Loucy (cell line): ENCODE data around the gene ZSWIM4.

ENCODE experiments used
- H2AFZ ChIP-seq: fragments of 200-600 bp; sonication (generic); 2 replicates; pipeline ENCODE4 v1.6.0; 2016; ENCODE audit warnings: antibody characterized with exemption, mild to moderate bottlenecking, low read length, moderate library complexity
- H3F3A ChIP-seq: fragments of 200-600 bp; 2 replicates; pipeline ENCODE4 v1.6.0; 2016; ENCODE audit warnings: antibody characterized with exemption, low read depth, mild to moderate bottlenecking
- H3K27me3 ChIP-seq: fragments of 200-600 bp; sonication (generic); 2 replicates; pipeline ENCODE4 v1.6.1; 2014; ENCODE audit warnings: low read length, mild to moderate bottlenecking; ENCODE audit not compliant: insufficient read depth, poor library complexity, severe bottlenecking
- H3K36me3 ChIP-seq: fragments of 200-600 bp; sonication (generic); 2 replicates; pipeline ENCODE4 v1.6.1; 2016; ENCODE audit warnings: low read length; ENCODE audit not compliant: insufficient read depth
- H3K4me1 ChIP-seq: fragments of 200-600 bp; sonication (generic); 2 replicates; pipeline ENCODE4 v1.5.1; 2014; ENCODE audit warnings: low read length, mild to moderate bottlenecking; ENCODE audit not compliant: insufficient read depth, poor library complexity, severe bottlenecking
- H3K4me2 ChIP-seq: fragments of 200-600 bp; sonication (generic); 2 replicates; pipeline ENCODE4 v1.6.0; 2014; ENCODE audit warnings: antibody characterized with exemption, low read length, low read depth, mild to moderate bottlenecking; ENCODE audit not compliant: poor library complexity, severe bottlenecking
- H3K4me3 ChIP-seq: fragments of 200-600 bp; sonication (generic); 2 replicates; pipeline ENCODE4 v1.5.1; 2014; ENCODE audit warnings: low read length, mild to moderate bottlenecking, mixed read lengths; ENCODE audit not compliant: poor library complexity, severe bottlenecking
- H3K79me2 ChIP-seq: fragments of 200-600 bp; sonication (generic); 2 replicates; pipeline ENCODE4 v1.6.1; 2014; ENCODE audit warnings: low read length; ENCODE audit not compliant: insufficient read depth
- H3K9ac ChIP-seq: fragments of 200-600 bp; sonication (generic); 2 replicates; pipeline ENCODE4 v1.6.0; 2014; ENCODE audit warnings: mild to moderate bottlenecking, low read depth, low read length, moderate library complexity; ENCODE audit not compliant: poor library complexity, severe bottlenecking
- H3K9me2 ChIP-seq: fragments of 200-600 bp; sonication (generic); replicated peaks from 2 replicates; pipeline ENCODE4 v1.6.1; 2016; ENCODE audit warnings: low read depth, low read length, mixed read lengths
- H3K9me3 ChIP-seq: fragments of 200-600 bp; sonication (generic); 2 replicates; pipeline ENCODE4 v1.6.1; 2014; ENCODE audit warnings: mild to moderate bottlenecking, antibody characterized with exemption, low read length, low read depth; ENCODE audit not compliant: insufficient read depth
- H4K20me1 ChIP-seq: fragments of 200-600 bp; sonication (generic); 2 replicates; pipeline ENCODE4 v1.6.0; 2014; ENCODE audit warnings: antibody characterized with exemption, low read length, mild to moderate bottlenecking; ENCODE audit not compliant: insufficient read depth, poor library complexity, severe bottlenecking
- EZH2phosphoT487 ChIP-seq: fragments of 200-600 bp; IDR thresholded peaks from 2 replicates; pipeline ENCODE4 v1.6.1; 2018; ENCODE audit warnings: antibody characterized with exemption, mild to moderate bottlenecking, moderate library complexity, borderline replicate concordance
- TF ChIP-seq, protein P1 (sequence below): fragments of 200-600 bp; sonication (generic); conservative IDR thresholded peaks from 2 replicates; pipeline ENCODE4 v1.5.1; 2014; ENCODE audit warnings: mild to moderate bottlenecking, antibody characterized with exemption, low read length

ZSWIM4 gene

GRCh38 chr19:13839130-13839937 lies 44.1 kb downstream of the ZSWIM4 start:
- H3K27me3 ChIP-seq: no peaks in the 10 kb centered on the region
- H3K4me1 ChIP-seq: peaks cover 81% of the 10 kb centered on the region
- peak overlapping the region; percentile 87 for H3K4me3 ChIP-seq
- no peaks in the 10 kb centered on the region for H3K36me3 ChIP-seq
- peak overlapping the region; percentile 98 for H3K9ac ChIP-seq
- H3K79me2 ChIP-seq: peaks cover 70% of the 10 kb centered on the region
- H3K9me3 ChIP-seq: no peaks in the 10 kb centered on the region
- peaks cover 12% of the 10 kb centered on the region for H4K20me1 ChIP-seq
- peaks cover 10% of the 10 kb centered on the region for H3F3A ChIP-seq
- peak overlapping the region; percentile 80 for H3K4me2 ChIP-seq
- no peak overlapping the region for H2AFZ ChIP-seq
- TF ChIP-seq, protein P1, sequence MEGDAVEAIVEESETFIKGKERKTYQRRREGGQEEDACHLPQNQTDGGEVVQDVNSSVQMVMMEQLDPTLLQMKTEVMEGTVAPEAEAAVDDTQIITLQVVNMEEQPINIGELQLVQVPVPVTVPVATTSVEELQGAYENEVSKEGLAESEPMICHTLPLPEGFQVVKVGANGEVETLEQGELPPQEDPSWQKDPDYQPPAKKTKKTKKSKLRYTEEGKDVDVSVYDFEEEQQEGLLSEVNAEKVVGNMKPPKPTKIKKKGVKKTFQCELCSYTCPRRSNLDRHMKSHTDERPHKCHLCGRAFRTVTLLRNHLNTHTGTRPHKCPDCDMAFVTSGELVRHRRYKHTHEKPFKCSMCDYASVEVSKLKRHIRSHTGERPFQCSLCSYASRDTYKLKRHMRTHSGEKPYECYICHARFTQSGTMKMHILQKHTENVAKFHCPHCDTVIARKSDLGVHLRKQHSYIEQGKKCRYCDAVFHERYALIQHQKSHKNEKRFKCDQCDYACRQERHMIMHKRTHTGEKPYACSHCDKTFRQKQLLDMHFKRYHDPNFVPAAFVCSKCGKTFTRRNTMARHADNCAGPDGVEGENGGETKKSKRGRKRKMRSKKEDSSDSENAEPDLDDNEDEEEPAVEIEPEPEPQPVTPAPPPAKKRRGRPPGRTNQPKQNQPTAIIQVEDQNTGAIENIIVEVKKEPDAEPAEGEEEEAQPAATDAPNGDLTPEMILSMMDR: no peak
- no peak for TF ChIP-seq EZH2phosphoT487
- H3K9me2 ChIP-seq: no peaks in the 10 kb centered on the region

- Histone ChIP-seq H3K9ac (peak overlapping the region; percentile 98), H3K9me3 (no peaks in the 10 kb centered on the region), H3K36me3 (no peaks in the 10 kb centered on the region), H3K27me3 (no peaks in the 10 kb centered on the region), H3K4me2 (peak overlapping the region; percentile 80), H3K4me3 (peak overlapping the region; percentile 87), H3F3A (peaks cover 10% of the 10 kb centered on the region), H3K4me1 (peaks cover 75% of the 10 kb centered on the region), H3K9me2 (no peaks in the 10 kb centered on the region), H3K79me2 (peaks cover 65% of the 10 kb centered on the region), H4K20me1 (peaks cover 12% of the 10 kb centered on the region), H2AFZ (no peak overlapping the region)
- no peak for TF ChIP-seq EZH2phosphoT487
- TF ChIP-seq, protein P1: no peak
These were observed 44.7 kb downstream of the ZSWIM4 start for GRCh38 chr19:13839938-13840304.

DNA sequence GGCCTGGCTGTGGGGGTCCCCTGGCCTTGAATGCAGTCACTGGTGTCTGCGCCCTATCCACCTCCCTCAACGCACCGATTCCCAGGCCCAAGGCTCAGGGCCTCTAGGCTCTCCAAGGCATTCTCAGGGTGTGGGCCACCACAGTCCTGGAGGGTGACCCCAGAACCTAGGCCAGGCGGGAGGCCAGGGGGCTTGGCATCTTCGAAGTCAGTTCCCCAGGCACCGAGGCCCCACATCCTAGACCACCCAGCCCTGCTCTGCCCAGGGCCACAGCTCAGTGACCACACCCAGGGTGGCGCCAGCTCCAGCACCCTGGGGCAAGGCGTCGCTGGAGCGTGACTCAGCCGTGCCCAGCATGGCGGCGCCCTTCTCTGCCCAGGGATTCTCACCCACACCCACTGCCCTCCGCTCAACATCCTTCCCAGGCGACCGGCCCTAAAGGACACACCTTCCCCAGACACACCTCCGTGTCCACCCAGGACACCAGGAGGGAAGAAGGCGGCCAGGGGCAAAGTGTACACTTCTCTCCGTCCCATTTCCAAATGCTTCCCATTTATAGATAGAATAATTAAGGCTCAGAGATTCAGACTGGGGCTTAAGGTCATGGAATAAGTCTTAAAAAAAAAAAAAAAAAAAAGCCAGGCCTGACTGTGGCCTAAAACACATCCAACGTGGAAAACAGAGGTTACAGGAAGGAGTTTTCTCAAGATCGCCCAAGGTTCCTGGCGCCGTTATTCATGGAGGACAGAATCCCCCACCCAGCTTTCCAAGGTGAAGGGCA lies 45.3 kb downstream of the ZSWIM4 start:
- peaks cover 61% of the 10 kb centered on the region for H3K79me2 ChIP-seq
- H3K4me3 ChIP-seq: peak overlapping the region; percentile 87

More for the DNA sequence above, 45.3 kb downstream of the ZSWIM4 start:
- Histone ChIP-seq H3K36me3 (no peaks in the 10 kb centered on the region), H3F3A (peaks cover 10% of the 10 kb centered on the region), H3K27me3 (no peaks in the 10 kb centered on the region), H2AFZ (no peak overlapping the region), H3K4me2 (peak overlapping the region; percentile 80), H4K20me1 (peaks cover 12% of the 10 kb centered on the region), H3K4me1 (peaks cover 69% of the 10 kb centered on the region), H3K9me2 (no peaks in the 10 kb centered on the region), H3K9ac (peak overlapping the region; percentile 98), H3K9me3 (no peaks in the 10 kb centered on the region)
- TF ChIP-seq, protein P1: no peak
- no peak for TF ChIP-seq EZH2phosphoT487
